ENCODE measurements around the gene TEX19.
"Not testable (repeated sequence)": the region's sequence is repeated elsewhere in the genome, so short reads cannot be mapped to it uniquely, and the experiment has no call there.

The TEX19 gene

GRCh38 chr17:82371333-82372248, 12.5 kb downstream of the TEX19 start, which contains the start of gene UTS2R:
TSS of gene UTS2R (plus strand) at chr17:82371765. CDS start at chr17:82374325, 2,560 bp downstream.
- intact Hi-C loops (cut with DNase I): no loop called here
- DNase-seq: peak in 1 of 42 donors; percentile 1

GRCh38 chr17:82372249-82373071, 13.4 kb downstream of the TEX19 start:
- intact Hi-C loops (cut with DNase I): no loop called here
- DNase-seq: no peak

GRCh38 chr17:82373072-82373452, 14.0 kb downstream of the TEX19 start:
- DNase-seq; intact Hi-C loops (cut with DNase I): not testable (repeated sequence)

- DNase-seq: no peak
- intact Hi-C loops (cut with DNase I): no loop called here
Measured at GRCh38 chr17:82373731-82374625, 14.9 kb downstream of the TEX19 start.

GRCh38 chr17:82374626-82375331, 15.7 kb downstream of the TEX19 start:
- intact Hi-C loops (cut with DNase I): no loop called here
- no peak for DNase-seq

GRCh38 chr17:82375359-82376041, 16.5 kb downstream of the TEX19 start:
- intact Hi-C loops (cut with DNase I): no loop called here
- DNase-seq: no peak

GRCh38 chr17:82376042-82376730, 17.1 kb downstream of the TEX19 start:
- DNase-seq: no peak
- intact Hi-C loops (cut with DNase I): no loop called here

GRCh38 chr17:82377294-82377693, 18.2 kb downstream of the TEX19 start:
- DNase-seq; intact Hi-C loops (cut with DNase I): not testable (repeated sequence)

- intact Hi-C loops (cut with DNase I): no loop called here
- DNase-seq: no peak
Measured at GRCh38 chr17:82377924-82378740, 19.1 kb downstream of the TEX19 start.

- DNase-seq: no peak
- intact Hi-C loops (cut with DNase I): no loop called here
Measured at GRCh38 chr17:82378741-82379021, 19.6 kb downstream of the TEX19 start.

- intact Hi-C loops (cut with DNase I): no loop called here
- no peak for DNase-seq
Measured at GRCh38 chr17:82380860-82381702, 22.0 kb downstream of the TEX19 start.

GRCh38 chr17:82381703-82382009, 22.6 kb downstream of the TEX19 start:
- DNase-seq; intact Hi-C loops (cut with DNase I): not testable (repeated sequence)

GRCh38 chr17:82382220-82382932, 23.3 kb downstream of the TEX19 start:
- intact Hi-C loops (cut with DNase I); DNase-seq: not testable (repeated sequence)

- DNase-seq: no peak
- intact Hi-C loops (cut with DNase I): no loop called here
Measured at GRCh38 chr17:82382933-82383255, 23.8 kb downstream of the TEX19 start.

- intact Hi-C loops (cut with DNase I): no loop called here
- no peak for DNase-seq
Measured at GRCh38 chr17:82383411-82383810, 24.4 kb downstream of the TEX19 start.
